Limb (tissue), 2 donors: ENCODE results near the gene PIEZO2.

Experiments used
- DNase-seq, 2 donors: peaks; one replicate each; pipeline ENCODE4 v3.0.0-alpha.2; 2016; ENCODE audit errors: extremely low spot score in 2 of 2

The PIEZO2 gene

GRCh38 chr18:11070593-11070992, 78.8 kb downstream of the PIEZO2 start:
- DNase-seq = no peak

GRCh38 chr18:11066038-11066437, 83.3 kb downstream of the PIEZO2 start:
- DNase-seq = no peak

- no peak for DNase-seq
Measured at GRCh38 chr18:11064727-11065460, 84.5 kb downstream of the PIEZO2 start.

GRCh38 chr18:11064106-11064505, 85.3 kb downstream of the PIEZO2 start:
- no peak for DNase-seq

- no peak for DNase-seq
Measured at GRCh38 chr18:11055721-11056120, 93.6 kb downstream of the PIEZO2 start.

GRCh38 chr18:11054497-11054896, 94.9 kb downstream of the PIEZO2 start:
- DNase-seq = no peak

- no peak for DNase-seq
Measured at GRCh38 chr18:11053293-11053692, 96.1 kb downstream of the PIEZO2 start.

GRCh38 chr18:11052800-11053199, 96.6 kb downstream of the PIEZO2 start:
- no peak for DNase-seq

GRCh38 chr18:11051462-11051861, 97.9 kb downstream of the PIEZO2 start:
- DNase-seq = no peak

- no peak for DNase-seq
Measured at GRCh38 chr18:11050966-11051365, 98.4 kb downstream of the PIEZO2 start.

- no peak for DNase-seq
Measured at GRCh38 chr18:11047817-11048216, 101.6 kb downstream of the PIEZO2 start.

GRCh38 chr18:11047156-11047555, 102.2 kb downstream of the PIEZO2 start:
- no peak for DNase-seq

- DNase-seq = no peak
Measured at GRCh38 chr18:11046140-11046539, 103.2 kb downstream of the PIEZO2 start.

GRCh38 chr18:11043694-11044093, 105.7 kb downstream of the PIEZO2 start:
- DNase-seq = no peak

- DNase-seq = no peak
Measured at GRCh38 chr18:11042247-11042646, 107.1 kb downstream of the PIEZO2 start.

GRCh38 chr18:11040823-11041656, 108.3 kb downstream of the PIEZO2 start:
- no peak for DNase-seq

- no peak for DNase-seq
Measured at GRCh38 chr18:11040359-11040758, 109.0 kb downstream of the PIEZO2 start.

- DNase-seq = no peak
Measured at GRCh38 chr18:11037533-11038240, 111.7 kb downstream of the PIEZO2 start.

- no peak for DNase-seq
Measured at GRCh38 chr18:11035814-11036495, 113.4 kb downstream of the PIEZO2 start.

GRCh38 chr18:11035376-11035775, 114.0 kb downstream of the PIEZO2 start:
- no peak for DNase-seq

GRCh38 chr18:11034884-11035283, 114.5 kb downstream of the PIEZO2 start:
- DNase-seq = no peak

GRCh38 chr18:11033503-11033902, 115.9 kb downstream of the PIEZO2 start:
- DNase-seq = no peak
